Measurements from ENCODE around the gene ITGAE.
"Not testable (repeated sequence)": the region's sequence is repeated elsewhere in the genome, so short reads cannot be mapped to it uniquely, and the experiment has no call there.

ITGAE gene

DNA sequence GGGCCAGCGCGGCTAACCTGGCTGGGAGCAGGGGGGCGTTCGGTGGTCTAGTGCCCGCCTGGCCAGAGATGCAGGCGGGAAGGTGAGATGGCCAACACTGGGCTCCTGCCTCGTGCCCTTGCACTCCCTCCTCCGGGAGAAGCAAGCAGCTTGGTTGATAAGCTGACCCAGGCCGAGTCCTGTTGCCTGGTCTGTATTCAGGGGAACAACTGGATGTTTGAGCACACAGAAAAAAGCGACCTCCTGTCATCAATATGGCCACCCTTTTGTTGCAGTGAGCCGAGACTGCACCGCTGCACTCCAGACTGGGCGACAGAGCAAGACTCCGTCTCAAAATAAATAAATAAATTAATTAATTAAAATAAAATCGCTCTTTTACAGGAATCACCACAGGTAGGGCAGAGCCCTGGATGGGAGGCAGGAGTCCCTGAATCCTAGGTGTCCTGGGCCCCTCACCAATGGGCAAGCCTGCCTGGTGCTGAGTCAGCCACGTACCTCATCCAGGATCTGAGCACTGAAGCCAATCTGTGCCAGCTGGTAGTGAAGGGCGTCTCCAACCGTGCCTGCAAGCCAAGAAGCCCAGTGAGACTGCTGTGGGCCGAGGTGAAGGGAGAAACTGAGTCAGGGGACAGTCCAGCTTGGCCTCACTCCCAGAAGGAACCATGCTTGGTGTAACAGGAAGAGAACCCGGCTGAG, 45.5 kb downstream of the ITGAE start:
- no peak for DNase-seq

DNA sequence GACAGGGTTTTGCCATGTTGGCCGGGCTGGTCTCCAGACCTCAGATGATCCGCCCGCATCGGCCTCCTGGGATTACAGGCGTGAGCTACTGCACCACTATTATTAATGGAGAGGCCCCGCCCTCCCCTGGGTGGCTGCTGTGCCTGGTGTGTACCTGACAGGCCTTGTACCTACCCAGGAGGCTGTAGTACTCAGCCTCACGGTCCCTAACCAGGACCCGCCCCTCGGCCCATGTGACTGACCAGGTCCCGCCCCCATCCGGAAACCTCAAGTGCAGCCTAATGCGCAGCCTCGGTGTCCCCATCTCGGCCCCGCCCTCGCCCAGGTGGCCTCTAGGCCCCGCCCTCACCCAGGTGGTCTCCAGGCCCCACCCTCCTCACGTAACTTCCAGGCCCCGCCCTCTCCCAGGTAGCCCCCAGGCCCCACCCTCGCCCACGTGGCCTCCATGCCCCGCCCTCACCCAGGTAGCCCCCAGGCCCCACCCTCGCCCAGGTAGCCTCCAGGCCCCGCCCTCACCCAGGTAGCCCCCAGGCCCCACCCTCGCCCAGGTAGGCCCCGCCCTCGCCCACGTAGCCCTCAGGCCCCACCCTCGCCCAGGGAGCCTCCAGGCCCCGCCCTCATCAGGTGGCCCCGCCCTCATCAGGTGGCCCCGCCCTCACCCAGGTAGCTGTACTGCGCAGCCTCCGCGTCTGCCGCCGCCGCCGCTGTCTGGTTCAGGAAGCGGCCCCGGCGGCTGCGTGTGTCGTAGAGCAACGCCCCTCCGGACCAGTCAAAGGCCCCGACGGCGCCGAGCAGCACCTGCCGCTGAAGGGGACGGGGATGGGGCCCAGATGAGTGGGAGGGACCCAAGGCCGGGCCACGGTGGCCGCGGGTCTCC, 46.3 kb downstream of the ITGAE start:
- peak in 1 of 4 experiments; percentile 55 for DNase-seq

DNA sequence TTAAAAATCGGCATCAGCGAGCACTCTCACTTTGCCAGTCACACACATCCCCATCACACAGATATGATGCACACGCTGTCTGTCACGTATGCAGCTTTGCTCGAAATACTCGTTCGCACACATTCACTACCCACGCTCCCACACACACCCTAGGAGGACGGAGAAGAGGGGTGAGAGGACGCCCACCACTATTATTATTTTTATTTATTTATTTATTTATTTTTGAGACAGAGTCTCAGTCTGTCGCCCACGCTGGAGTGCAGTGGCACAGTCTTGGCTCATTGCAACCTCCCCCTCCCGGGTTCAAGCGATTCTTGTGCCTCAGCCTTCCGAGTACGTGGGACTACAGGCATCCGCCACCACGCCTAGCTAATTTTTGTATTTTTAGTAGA, 46.9 kb downstream of the ITGAE start:
- DNase-seq: no peak

DNA sequence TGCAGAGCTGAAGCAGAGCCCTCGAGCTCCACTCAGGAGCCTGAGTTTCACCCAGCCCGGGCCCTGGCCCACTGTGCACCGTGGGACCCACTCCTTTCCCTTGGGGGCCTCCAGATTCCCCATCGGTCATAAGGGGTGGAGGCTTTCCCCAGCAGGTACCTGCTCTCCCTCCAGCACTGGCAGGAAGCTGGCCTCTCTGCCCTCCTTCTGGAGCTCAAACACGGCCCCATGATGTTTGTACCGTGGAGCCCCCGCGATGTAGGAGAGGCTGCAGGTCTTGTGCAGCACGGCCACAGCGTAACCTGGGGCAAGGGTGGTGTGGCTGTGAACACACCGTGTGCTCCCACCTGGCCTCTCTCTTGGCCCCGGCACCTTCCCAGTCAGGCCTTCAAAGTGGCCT, 47.4 kb downstream of the ITGAE start:
- no peak for DNase-seq

DNA sequence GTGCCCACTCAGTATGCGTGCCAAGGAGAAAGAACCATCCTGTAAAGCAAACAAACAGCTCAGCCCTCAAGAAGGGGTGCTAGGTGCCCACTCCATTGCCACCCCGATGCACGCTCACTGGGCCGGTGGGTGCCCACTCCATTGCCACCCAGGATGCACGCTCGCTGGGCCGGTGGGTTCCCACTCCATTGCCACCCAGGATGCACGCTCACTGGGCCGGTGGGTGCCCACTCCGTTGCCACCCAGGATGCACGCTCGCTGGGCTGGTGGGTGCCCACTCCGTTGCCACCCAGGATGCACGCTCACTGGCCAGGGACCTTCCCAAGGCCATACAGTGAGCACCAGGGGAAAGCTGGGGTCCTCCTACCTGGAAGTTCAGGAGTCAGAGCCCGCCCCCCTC, 49.2 kb downstream of the ITGAE start:
- DNase-seq: no peak

DNA sequence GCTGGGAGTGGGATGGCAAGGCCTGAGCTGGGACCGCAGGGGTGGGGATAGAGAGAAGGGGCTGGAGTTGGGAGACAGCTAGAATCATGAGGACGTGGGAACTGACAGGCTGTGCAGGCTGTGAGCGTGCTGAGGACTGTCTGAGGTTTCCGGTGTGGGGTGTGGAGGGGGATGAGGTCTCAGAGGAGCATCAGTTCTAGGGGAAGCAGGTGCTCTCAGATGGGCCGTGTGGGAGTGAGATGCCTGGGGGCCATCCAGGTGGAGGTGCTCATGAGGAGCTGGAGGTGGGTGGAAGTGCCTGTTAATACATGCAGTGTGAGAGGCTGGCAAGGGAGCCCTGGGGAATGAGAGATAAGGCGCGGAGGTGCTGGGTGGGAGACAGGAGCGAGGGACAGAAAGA, 50.1 kb downstream of the ITGAE start:
- DNase-seq: no peak

DNA sequence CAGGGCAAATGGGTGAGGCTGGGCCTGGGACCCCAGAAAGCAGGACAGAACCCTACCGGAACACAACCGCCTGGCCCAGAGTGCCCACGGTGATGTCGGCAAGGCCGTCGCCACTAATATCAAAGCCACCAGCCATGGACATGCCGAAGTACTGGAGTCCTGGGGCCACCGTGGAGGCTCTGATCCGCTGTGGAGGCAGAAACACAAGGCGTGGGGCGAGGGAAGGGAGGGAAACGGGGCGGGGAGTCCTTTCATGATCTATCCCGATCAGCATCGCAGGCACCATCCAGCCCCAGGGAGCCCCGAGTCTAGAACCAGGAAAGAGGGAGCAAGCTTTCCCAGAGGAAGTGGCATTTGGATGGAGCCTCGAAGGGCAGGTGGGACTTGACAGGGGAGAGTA, 50.7 kb downstream of the ITGAE start:
- DNase-seq: no peak

DNA sequence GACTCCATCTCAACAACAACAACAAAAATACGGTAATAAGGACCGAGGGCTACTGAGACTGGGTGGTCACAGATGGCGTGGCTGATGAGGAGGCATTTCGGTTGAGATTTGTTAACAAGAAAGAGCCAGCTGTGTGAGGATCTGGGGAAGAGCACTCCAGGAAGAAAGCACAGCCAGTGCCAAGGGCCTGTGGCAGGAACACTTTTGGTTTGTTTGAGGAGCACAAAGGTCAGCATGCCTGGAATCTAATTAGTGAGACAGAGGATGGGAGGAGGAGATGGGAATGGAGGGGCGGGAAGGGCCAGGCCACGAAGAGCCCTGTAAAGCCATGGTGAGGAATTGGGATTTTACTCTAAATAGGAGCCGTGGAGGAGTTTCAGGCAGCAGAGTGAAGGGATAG, 52.4 kb downstream of the ITGAE start:
- no peak for DNase-seq

DNA sequence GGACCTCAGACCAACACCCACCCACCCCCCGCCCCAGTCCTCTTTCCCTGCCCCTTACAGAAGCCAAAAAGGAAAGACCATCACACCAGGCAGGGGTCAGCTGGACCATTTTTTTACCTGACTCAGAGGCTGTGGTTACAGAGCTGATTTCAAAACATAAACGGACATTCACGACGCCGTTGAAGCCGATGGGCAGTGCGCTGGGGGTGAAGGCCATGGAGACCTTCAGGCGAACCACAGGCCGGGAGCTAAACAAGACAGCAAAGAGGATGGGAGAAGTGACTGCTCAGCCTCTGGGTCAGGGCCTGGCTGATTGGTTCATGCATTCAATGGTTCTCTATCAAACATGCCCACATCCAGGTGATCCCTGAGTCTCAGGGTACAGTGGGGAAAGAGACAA, 53.2 kb downstream of the ITGAE start:
- DNase-seq: no peak

DNA sequence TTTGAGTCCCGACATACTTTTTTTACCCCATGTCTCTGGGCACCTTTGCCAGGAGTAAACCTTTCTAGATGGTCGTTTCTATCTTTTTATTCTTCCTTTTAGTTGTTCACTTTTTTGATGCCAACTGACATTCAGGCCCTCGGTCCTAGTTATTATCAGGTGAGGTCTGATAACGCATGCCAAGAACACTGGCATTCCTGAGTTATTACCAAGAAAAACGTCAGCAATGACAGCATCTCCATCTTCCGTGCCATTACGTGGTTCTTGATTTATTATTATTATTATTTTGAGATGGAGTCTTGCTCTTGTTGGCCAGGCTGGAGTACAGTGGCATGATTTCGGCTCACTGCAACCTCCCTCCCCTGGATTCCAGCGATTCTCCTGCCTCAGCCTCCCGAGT, 55.9 kb downstream of the ITGAE start:
- DNase-seq: no peak

DNA sequence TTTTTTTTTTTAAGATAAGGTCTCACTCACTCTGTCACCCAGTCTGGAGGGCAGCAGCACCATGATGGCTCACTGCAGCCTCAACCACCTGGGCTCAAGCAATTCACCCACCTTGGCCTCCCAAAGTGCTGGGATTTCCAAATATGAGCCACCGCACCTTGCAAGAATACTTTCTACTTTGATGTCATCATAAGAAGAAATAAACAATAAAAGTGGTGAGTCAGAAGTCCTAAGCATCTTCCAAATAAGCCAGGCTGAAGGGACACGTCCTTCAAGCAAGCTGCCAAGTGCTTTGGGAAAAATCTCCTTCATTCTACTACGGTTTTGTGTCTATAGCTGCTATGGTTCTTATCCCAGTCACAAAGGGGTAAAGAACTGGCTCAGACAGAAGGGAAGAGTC, 57.0 kb downstream of the ITGAE start:
- no peak for DNase-seq

DNA sequence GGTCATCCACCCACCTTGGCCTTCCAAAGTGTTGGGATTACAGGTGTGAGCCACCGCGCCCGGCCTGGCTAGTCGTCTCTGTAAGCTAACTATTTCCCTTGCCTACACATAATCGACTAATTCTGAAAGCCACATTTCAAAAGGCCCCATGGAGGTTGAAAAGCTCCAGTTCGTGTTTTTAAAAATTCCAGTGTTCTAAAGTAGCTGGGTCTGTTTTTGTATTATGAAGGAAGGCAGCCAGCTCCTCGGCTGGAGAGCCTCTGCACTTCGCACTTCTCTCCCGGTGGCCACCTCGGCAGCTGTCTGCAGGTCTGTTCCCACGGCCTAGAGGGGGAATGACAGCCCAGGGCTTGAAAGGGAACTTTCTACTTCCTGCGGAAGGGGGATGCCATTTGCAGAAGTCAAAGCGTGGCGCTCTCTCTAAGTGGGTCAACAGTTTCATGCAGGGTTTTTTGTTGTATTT, 60.3 kb downstream of the ITGAE start:
- peak; percentile 82 to 93 (median 92) for DNase-seq

DNA sequence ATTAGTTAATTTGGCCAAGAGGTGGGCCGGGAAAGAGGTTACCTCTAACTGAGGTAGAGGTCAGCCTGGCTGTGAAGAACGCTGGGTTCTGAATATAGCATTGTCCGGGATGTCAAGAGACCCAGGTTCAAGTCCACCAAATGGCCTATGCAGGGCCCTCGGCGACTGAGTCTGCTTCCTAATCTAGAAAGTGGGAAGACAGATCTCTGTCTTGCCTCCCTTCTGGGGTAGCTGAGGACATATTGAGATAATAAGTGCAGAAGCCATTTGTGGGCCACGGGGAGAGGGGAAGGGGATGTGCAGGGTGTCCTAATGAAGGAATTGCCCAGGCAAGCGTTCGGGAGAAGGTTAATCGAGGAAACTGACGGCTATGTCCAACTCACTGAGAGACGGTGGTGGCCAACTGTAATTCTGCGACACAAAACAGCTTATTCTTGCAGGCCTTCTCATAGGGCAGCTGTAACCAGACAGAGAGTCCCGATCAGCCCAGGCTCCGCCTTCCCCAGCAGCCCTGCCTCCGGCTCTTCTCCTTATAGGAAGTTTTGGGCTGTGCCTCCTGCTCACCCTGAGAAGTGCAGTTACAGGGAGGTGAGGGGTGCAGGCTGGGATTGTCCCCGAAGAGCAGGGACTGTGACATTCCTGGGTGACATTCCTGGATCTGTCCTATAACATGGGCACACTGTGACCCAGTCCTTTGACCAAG, 61.4 kb downstream of the ITGAE start:
- no peak for DNase-seq

DNA sequence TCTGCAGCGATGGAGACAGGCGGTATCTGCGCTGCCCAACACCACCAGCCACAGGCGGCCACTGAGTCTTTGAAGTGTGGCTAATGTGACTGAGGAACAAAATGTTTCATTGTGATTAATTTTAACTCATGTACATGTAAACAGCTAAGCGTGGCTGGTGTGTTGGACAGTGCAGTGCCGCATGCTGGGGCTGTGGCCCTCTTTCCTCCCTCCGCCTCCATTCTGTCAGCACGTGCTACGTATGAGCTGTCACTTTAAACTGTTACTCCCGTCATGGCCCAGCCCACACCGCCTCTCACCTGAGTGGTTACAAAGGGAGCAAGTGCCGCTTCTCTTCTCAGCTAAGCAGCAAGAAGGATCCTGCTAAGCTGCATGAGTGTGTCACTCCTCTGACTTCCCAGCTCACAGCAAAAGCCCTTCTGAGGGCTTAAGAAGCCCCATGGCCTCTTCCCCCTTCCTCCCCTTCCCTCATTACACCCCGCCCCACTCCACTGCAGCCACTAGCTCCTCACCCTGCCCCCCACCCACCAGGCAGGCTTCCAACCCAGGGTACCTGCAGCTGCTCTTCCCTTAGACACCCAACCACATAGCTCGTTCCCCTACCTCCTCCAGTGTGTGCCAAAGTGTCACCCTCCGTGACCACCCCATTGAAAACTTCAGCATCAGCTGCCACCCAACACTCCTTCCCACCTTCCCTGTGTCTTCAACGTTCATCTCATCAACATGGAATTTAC, 62.3 kb downstream of the ITGAE start:
- peak in 3 of 4 experiments; percentile 43 to 65 (median 44) for DNase-seq

DNA sequence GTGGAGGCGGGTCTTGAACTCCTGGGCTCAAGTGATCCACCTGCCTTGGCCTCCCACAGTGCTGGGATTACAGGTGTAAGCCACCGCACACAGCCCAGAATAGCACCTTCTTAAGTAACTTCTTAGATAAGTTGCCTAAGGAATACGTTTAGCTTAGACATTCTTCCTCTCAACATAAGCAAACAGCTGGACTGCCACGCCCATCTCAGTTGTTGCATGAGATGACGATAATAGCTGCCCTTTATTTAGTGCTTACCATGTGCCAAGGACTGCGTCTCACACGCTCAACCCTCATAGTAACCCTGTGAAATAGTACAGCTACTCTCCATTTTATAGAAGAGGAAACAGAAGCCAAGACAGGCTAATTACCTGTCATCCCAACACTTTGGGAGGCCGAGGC, 65.5 kb downstream of the ITGAE start:
- peak in 1 of 4 experiments; percentile 41 for DNase-seq

DNA sequence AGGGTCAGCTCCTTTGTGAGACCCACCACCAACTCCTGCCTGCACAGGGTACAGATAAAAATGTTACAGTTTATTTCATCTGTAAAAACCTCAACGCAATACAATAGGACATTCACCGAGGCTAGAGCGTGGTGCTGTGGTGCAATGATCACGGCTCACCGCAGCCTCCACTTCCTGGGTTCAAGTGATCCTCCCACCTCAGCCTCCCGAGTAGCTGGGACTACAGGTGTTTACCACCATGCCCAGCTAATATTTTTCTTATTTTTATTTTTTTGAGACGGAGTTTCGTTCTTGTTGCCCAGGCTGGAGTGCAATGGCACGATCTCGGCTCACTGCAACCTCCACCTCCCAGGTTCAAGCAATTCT, 66.1 kb downstream of the ITGAE start:
- not testable (repeated sequence) for DNase-seq

DNA sequence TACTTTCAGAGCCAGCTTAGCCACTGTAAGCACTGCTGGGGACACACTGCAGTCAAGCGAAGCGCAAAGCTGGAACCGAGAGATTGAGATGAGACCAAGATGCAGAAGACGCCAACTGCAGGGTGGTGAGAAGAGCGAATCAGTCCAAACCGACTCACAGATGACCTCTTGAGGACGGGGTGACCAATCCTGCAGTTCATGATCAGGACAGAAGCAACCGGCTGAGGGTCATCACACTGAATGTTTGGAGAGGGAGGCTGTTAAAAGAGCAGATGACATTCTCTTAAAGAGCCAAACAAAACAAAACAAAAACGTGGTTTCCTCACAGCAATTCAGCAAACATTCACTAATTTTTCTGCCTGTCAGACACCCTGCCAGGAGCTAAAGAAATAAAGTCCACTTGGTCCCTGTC, 68.8 kb downstream of the ITGAE start:
- no peak for DNase-seq

DNA sequence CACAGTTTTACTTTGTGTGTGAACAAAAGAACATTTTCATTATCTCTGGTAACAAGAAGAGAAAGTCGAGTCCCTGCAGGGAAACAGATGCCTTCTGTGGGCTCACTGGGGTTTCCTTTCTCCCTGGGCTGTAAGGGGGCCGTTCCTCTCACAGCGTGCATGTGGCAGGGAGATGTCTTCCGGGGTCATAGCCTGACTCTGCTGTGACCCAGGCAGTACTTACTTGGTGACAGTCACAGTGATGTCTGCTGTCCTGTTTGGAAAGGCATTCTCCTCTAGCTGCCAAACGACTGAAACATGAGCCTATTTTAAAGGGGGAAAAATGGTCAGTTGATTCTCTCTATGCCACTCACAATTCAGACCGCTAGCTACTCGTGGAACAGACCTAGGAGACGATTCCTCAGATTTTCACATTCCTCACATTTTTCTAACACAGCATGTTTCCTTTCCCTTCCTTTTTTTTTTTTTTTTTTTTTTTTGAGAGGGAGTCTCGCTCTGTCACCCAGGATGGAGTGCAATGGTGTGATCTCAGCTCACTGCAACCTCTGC, 70.0 kb downstream of the ITGAE start:
- DNase-seq: no peak

DNA sequence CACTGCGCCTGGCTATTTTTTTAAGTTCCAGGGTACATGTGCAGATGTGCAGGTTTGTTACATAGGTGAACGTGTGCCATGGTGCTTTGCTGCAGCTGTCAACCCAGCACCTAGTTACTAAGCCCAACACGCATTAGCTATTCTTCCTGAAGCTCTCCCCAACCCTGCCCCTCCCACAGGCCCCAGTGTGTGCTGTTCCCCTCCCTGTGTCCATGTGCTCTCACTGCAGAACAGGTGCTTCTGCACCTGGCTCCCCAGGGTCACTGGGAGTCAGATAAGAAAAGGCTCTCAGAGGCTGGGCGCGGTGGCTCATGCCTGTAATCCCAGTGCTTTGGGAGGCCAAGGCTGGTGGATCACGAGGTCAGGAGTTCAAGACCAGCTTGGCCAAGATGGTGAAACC, 71.1 kb downstream of the ITGAE start:
- no peak for DNase-seq

DNA sequence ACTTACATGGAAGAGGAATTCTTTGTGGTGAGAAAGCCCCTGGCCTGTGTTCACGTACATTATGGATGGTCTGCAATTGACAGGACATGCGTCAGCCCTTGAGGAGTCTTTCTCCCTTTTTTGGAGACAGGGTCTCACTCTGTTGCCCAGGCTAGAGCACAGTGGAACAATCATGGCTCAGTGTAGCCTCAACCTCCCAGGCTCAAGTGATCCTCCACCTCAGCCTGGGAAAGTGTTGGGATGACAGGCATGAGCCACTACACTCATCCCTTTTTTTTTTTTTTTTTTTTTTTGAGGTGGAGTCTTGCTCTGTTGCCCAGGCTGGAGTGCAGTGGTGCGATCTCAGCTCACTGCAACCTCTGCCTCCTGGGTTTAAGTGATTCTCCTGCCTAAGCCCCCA, 72.9 kb downstream of the ITGAE start:
- DNase-seq: not testable (repeated sequence)

DNA sequence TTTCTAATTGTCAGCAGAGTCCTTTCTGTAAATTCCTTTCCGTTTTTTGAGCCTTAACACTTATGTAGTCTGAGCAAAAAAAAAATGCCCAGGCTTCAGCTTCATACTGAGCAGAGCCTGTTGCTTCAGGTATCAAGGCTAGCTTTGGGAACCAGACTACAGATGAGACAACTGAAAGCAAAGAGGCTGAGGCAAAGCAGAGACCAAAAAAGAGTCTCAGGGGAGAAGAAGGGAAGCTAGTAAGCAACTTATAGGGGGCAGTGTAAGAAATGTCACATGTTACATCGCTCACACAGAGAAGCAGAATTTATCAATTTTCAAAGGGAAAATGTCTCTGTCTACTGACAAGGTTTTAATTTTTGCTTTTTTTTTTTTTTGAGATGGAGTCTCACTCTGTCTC, 73.9 kb downstream of the ITGAE start:
- DNase-seq: no peak

DNA sequence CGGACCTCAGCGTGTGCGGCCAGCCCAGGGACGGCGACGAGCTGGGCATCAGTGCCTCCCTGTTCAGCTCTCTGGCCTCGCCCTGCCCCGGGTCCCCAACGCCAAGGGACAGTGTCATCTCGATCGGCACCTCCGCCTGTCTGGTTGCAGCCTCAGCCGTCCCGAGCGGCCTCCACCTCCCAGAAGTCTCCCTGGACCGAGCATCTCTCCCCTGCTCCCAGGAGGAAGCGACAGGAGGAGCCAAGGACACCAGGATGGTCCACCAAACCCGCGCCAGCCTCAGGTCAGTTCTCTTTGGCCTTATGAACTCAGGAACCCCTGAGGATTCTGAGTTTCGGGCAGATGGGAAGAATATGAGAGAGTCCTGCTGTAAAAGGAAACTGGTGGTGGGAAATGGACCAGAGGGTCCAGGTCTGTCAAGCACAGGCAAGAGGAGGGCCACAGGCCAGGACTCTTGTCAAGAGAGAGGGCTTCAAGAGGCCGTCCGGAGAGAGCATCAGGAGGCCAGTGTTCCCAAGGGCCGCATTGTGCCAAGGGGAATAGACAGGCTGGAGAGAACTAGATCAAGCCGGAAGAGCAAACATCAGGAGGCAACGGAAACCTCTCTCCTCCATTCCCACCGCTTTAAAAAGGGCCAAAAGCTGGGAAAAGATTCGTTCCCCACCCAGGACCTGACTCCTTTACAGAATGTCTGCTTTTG, 76.5 kb downstream of the ITGAE start:
- no peak for DNase-seq
